Osteoblast (primary cell): ENCODE measurements around the gene RCAN1. TPM values are rescaled to one million over a fixed set of nuclear protein-coding genes. Genes with fewer than 3 reads are reported as not detected.

Experiments
- DNase-seq: peaks from one replicate; pipeline ENCODE4 v3.0.0; 2011; ENCODE audit warnings: low spot score, mixed read lengths; ENCODE audit not compliant: insufficient read length; ENCODE audit errors: missing footprints
- H2AFZ ChIP-seq: 2 replicates; pipeline ENCODE4 v1.6.0; 2011; ENCODE audit warnings: mild to moderate bottlenecking, low read length
- H3K27ac ChIP-seq: 2 replicates; pipeline ENCODE4 v1.5.1; 2011; ENCODE audit warnings: mild to moderate bottlenecking, low read depth, low read length, moderate library complexity
- H3K27me3 ChIP-seq: 2 replicates; pipeline ENCODE4 v1.6.0; 2012; ENCODE audit warnings: mild to moderate bottlenecking, control low read depth, inconsistent platforms, low read length, moderate library complexity; ENCODE audit not compliant: insufficient read depth
- H3K36me3 ChIP-seq: 2 replicates; pipeline ENCODE4 v1.5.1; 2011; ENCODE audit warnings: mild to moderate bottlenecking, low read length, control low read depth, moderate library complexity; ENCODE audit not compliant: insufficient read depth
- H3K4me1 ChIP-seq: 2 replicates; pipeline ENCODE4 v1.5.1; 2011; ENCODE audit warnings: mild to moderate bottlenecking, low read length, control low read depth, moderate library complexity; ENCODE audit not compliant: insufficient read depth
- H3K4me2 ChIP-seq: 2 replicates; pipeline ENCODE4 v1.6.0; 2011; ENCODE audit warnings: mild to moderate bottlenecking, low read length; ENCODE audit not compliant: insufficient read depth
- H3K4me3 ChIP-seq: fragments of 200-600 bp; sonication (generic); 3 replicates; pipeline ENCODE4 v1.5.1; 2012; ENCODE audit warnings: mild to moderate bottlenecking, low read length, inconsistent platforms; ENCODE audit not compliant: insufficient read depth
- H3K79me2 ChIP-seq: 2 replicates; pipeline ENCODE4 v1.6.0; 2012; ENCODE audit warnings: mild to moderate bottlenecking, low read length, control low read depth, inconsistent platforms; ENCODE audit not compliant: insufficient read depth
- H3K9me3 ChIP-seq: 2 replicates; pipeline ENCODE4 v1.5.1; 2011; ENCODE audit warnings: low read depth, low read length, control low read depth
- H4K20me1 ChIP-seq: 2 replicates; pipeline ENCODE4 v1.6.0; 2012; ENCODE audit warnings: mild to moderate bottlenecking, low read length, control low read depth; ENCODE audit not compliant: insufficient read depth
- total RNA-seq: library from RNA; depleted of rRNA; stranded (reverse); fragments of >200 nt; gene quantifications from 2 replicates; pipeline ENCODE4 v1.2.3, GENCODE V29; 2012
- TF ChIP-seq, protein P1 (sequence below): IDR thresholded peaks from 2 replicates; pipeline ENCODE4 v1.5.1; 2011; ENCODE audit warnings: mild to moderate bottlenecking, low read depth, low read length, moderate library complexity; ENCODE audit errors: extremely low read depth

The RCAN1 gene
- total RNA-seq, 1 donor = 103 TPM

DNA sequence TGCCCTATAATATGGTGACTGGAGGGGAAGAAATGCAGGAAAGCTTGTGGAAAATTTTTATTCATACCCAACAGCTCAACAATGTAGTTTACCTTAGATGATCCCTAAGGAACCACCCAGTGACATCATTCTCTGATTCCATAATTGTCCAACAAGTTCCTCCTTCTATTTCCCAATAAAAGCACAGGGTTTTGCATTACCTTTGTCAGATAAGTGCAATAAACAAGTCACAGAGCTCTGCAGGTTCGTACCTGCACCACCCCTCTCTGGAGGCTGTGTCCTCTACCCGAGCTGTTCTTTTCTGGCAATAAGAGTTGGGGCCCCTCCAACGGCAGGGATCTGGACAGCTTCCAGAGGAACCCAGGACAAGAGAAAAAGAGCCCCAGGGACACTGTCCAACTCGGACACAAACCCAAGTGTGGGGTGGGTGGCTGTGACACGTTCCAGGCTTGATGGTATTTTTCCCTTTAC is 38.8 kb downstream of the RCAN1 start:
- Histone ChIP-seq H3K79me2 (peaks cover 3% of the 10 kb centered on the region), H2AFZ (no peak overlapping the region), H3K4me3 (no peak overlapping the region), H4K20me1 (no peaks in the 10 kb centered on the region), H3K4me1 (peaks cover 18% of the 10 kb centered on the region), H3K27me3 (no peaks in the 10 kb centered on the region), H3K27ac (no peak overlapping the region), H3K4me2 (no peak overlapping the region), H3K36me3 (no peaks in the 10 kb centered on the region), H3K9me3 (no peaks in the 10 kb centered on the region)
- TF ChIP-seq, protein P1, sequence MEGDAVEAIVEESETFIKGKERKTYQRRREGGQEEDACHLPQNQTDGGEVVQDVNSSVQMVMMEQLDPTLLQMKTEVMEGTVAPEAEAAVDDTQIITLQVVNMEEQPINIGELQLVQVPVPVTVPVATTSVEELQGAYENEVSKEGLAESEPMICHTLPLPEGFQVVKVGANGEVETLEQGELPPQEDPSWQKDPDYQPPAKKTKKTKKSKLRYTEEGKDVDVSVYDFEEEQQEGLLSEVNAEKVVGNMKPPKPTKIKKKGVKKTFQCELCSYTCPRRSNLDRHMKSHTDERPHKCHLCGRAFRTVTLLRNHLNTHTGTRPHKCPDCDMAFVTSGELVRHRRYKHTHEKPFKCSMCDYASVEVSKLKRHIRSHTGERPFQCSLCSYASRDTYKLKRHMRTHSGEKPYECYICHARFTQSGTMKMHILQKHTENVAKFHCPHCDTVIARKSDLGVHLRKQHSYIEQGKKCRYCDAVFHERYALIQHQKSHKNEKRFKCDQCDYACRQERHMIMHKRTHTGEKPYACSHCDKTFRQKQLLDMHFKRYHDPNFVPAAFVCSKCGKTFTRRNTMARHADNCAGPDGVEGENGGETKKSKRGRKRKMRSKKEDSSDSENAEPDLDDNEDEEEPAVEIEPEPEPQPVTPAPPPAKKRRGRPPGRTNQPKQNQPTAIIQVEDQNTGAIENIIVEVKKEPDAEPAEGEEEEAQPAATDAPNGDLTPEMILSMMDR = no peak
- DNase-seq = no peak

DNA sequence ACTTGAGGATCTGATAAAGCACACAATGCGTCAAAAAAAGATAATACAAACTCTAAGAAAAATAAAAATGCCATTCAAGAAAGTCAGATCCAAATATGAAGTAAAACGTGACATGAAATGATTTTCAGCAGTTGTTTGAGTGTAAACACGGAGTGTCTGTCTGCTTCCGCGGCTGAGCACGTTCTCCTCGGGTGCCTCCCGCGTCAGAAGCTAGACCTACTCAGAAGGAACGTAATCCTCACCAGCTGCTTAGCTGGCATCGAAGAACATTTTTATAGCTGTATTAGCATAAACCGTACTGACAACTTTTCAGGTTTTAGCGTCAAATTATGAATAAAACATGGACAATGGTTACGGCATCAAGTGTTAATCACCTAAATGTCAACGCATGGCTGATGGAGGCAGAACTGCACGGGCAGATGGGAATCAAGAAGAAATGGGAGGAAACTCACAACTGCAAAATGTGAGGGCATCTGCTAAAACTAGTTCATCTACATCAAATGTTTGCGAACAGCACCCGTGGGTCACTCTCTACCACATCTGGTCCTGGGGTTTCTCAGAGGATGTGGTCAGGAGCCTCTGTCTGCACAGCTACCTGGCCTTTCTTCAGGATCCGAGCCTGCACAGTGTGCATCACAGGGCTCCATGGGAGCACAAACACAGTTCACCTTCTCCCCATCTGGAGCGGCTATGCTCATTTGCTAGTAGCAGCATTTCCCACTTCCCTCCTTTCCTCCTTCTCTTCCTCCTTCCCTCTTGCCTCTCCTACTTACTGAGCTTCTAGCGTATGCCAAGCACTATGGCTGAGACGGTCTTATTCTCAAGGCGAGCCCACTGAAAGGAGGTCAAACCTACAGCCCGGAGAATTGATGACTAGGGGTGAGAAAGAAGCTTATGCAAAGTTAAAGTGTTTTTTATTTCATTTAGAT is 40.0 kb downstream of the RCAN1 start:
- no peak overlapping the region for H3K4me3 ChIP-seq
- H3K4me2 ChIP-seq = no peak overlapping the region
- no peaks in the 10 kb centered on the region for H3K36me3 ChIP-seq
- H2AFZ ChIP-seq = no peak overlapping the region
- TF ChIP-seq, protein P1 = no peak
- DNase-seq = no peak
- no peaks in the 10 kb centered on the region for H4K20me1 ChIP-seq
- H3K4me1 ChIP-seq = peaks cover 16% of the 10 kb centered on the region
- H3K79me2 ChIP-seq = peaks cover 3% of the 10 kb centered on the region
- H3K27ac ChIP-seq = no peak overlapping the region
- H3K9me3 ChIP-seq = no peaks in the 10 kb centered on the region
- H3K27me3 ChIP-seq = no peaks in the 10 kb centered on the region

DNA sequence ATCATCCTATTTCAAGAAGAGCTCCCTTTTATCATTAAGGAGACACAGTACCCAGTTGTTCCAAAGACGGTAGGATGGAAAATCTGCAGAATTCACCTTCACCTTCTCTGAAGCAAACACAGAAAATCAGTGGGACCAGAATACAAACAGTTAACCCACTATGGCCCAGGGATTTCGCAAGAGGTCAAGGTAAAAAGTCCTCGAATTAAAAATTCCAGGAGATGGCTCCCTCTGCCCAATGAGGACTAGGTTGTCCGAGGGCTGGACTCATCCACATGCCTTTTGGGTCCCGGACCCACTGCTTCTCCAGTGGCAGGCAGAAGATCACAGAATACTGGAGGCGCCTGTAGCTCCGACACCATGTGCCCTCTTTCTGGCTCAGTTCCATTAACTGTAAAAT is 42.9 kb downstream of the RCAN1 start:
- Histone ChIP-seq H3K27ac (no peak overlapping the region), H3K4me1 (peaks cover 11% of the 10 kb centered on the region), H3K36me3 (no peaks in the 10 kb centered on the region), H3K4me2 (no peak overlapping the region), H4K20me1 (no peaks in the 10 kb centered on the region), H3K9me3 (no peaks in the 10 kb centered on the region), H3K27me3 (no peaks in the 10 kb centered on the region), H2AFZ (no peak overlapping the region), H3K4me3 (no peak overlapping the region), H3K79me2 (no peaks in the 10 kb centered on the region)
- no peak for DNase-seq
- TF ChIP-seq, protein P1 = no peak

DNA sequence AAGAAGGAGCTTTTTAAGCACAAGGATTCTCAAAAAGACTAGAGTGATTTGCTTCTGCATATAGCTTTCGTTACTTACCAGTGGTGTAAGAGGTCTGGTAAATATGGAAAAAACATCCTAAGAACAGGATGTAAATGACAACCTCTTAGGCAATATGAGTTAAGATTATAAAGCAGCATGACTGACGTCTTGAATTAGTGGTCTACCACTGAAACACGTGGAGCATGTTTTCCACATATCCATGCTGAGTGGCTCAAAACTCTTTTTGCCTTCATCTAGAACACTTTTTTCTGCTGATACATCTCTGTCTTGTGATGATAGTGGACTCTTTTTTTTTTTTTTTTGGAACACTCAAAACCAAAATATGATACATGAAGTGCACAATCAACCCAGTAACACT is 44.6 kb downstream of the RCAN1 start:
- Histone ChIP-seq H4K20me1 (no peaks in the 10 kb centered on the region), H3K9me3 (no peaks in the 10 kb centered on the region), H3K36me3 (no peaks in the 10 kb centered on the region), H3K79me2 (no peaks in the 10 kb centered on the region), H3K27ac (no peak overlapping the region), H3K4me3 (no peak overlapping the region), H3K27me3 (no peaks in the 10 kb centered on the region), H2AFZ (peak overlapping the region; percentile 26), H3K4me2 (no peak overlapping the region), H3K4me1 (peaks cover 4% of the 10 kb centered on the region)
- TF ChIP-seq, protein P1 = no peak
- DNase-seq = no peak
